Measurements from ENCODE around the gene PRAME. TPM values are rescaled to one million over a fixed set of nuclear protein-coding genes. Genes with fewer than 3 reads are reported as not detected.

PRAME gene
- not detected in 2 replicates for total RNA-seq

GRCh38 chr22:22558972-22559603 is at the start of gene PRAME:
PRAME (minus strand) TSS chr22:22559265; CDS start chr22:22556832, 2,433 bp downstream.

DNA sequence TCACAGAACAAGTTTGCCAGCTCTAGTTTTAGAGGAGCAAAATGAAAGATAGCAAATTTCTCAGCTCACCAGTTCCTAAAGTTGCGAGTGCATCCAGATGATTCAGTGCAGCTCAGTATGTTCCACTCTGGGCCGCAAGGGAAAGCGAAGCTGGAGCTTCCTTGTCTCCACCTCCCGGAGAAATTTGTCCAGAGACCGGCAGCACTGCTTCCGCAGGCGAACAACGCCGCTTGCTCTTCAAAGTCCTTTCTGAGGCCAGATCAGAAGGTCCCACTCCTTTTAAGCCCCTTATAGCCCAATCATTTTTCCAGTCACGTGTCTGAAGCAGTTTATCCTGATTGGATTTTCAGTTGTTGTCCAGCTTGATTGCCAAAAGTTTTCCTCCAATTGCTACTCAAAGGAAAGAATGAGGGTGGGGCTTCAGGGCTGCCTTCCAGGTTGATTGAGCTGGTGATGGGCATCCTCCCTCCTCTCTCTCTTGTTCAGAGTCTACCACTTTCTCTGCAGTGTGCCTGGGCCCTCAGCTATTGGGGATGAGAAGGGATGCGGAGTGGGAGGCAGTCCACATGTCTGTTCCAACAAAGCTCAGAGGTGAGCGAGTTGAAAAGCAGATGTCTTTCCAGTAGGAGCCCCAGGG is 38.9 kb downstream of the PRAME start, which contains the start of gene ZNF280A:
ZNF280A (minus strand) TSS at position 251 of the 637 bp plus-strand sequence. CDS start 4,640 bp downstream, outside the sequence.

GRCh38 chr22:22508274-22509176 is 50.5 kb downstream of the PRAME start, which contains the start of gene ZNF280B:
ZNF280B (minus strand) TSS chr22:22508742; CDS start chr22:22489398, 19,344 bp downstream.

Small RNA genes lying within 50 kb of the gene (small RNA-seq; reads per million reads assigned to genes)
- not detected for gene IGLV2-34

Other genes starting within 250 kb of the PRAME start
- gene ZNF280B, start 50.5 kb downstream of the PRAME start, total RNA-seq = 1.5 and 1.6 TPM in 2 replicates
- not detected in 2 replicates for gene ZNF280A, start 39.0 kb downstream of the PRAME start, total RNA-seq
- not detected in 2 replicates for gene GGTLC2, start 85.3 kb upstream of the PRAME start, total RNA-seq